GM21723 (cell line): Measurements from ENCODE around the gene DOCK2.
"Not testable (repeated sequence)": the region's sequence is repeated elsewhere in the genome, so short reads cannot be mapped to it uniquely, and the experiment has no call there.

Source experiments
- ATAC-seq: cut with Tn5 transposase; IDR thresholded peaks from one replicate; pipeline ENCODE4 v1.9.1; 2021; ENCODE audit warnings: mild to moderate bottlenecking, moderate library complexity; ENCODE audit not compliant: unreplicated experiment

The DOCK2 gene

GRCh38 chr5:169637549-169638121 is 560 bp downstream of the DOCK2 start:
- peak; percentile 72 for ATAC-seq

GRCh38 chr5:169641253-169641652 is 4.2 kb downstream of the DOCK2 start:
- no peak for ATAC-seq

GRCh38 chr5:169646856-169647255 is 9.8 kb downstream of the DOCK2 start:
- ATAC-seq: no peak

- peak; percentile 61 for ATAC-seq
Observed at GRCh38 chr5:169647566-169647965, 10.5 kb downstream of the DOCK2 start.

GRCh38 chr5:169648725-169649310 is 11.7 kb downstream of the DOCK2 start:
- no peak for ATAC-seq

- no peak for ATAC-seq
Observed at GRCh38 chr5:169649486-169649885, 12.4 kb downstream of the DOCK2 start.

- ATAC-seq: peak; percentile 46
Observed at GRCh38 chr5:169650701-169651331, 13.7 kb downstream of the DOCK2 start.

- ATAC-seq: no peak
Observed at GRCh38 chr5:169651526-169651925, 14.5 kb downstream of the DOCK2 start.

- ATAC-seq: no peak
Observed at GRCh38 chr5:169652057-169652456, 15.0 kb downstream of the DOCK2 start.

- ATAC-seq: no peak
Observed at GRCh38 chr5:169653091-169653490, 16.0 kb downstream of the DOCK2 start.

GRCh38 chr5:169655353-169655752 is 18.3 kb downstream of the DOCK2 start:
- no peak for ATAC-seq

GRCh38 chr5:169656125-169656901 is 19.2 kb downstream of the DOCK2 start:
- ATAC-seq: peak; percentile 68

GRCh38 chr5:169657127-169657526 is 20.1 kb downstream of the DOCK2 start:
- no peak for ATAC-seq

- ATAC-seq: not testable (repeated sequence)
Observed at GRCh38 chr5:169662451-169662850, 25.4 kb downstream of the DOCK2 start.

GRCh38 chr5:169663537-169663936 is 26.5 kb downstream of the DOCK2 start:
- ATAC-seq: no peak

GRCh38 chr5:169666365-169666764 is 29.3 kb downstream of the DOCK2 start:
- ATAC-seq: no peak

- no peak for ATAC-seq
Observed at GRCh38 chr5:169667896-169668674, 31.0 kb downstream of the DOCK2 start.

- no peak for ATAC-seq
Observed at GRCh38 chr5:169668732-169669131, 31.7 kb downstream of the DOCK2 start.

GRCh38 chr5:169670769-169671525 is 33.9 kb downstream of the DOCK2 start:
- peak; percentile 97 for ATAC-seq

GRCh38 chr5:169682026-169682425 is 45.0 kb downstream of the DOCK2 start:
- no peak for ATAC-seq
